GM21360 (cell line): ENCODE results near the gene SLC15A3.

Source experiments
- ATAC-seq: cut with Tn5 transposase; IDR thresholded peaks from one replicate; pipeline ENCODE4 v1.9.1; 2021; ENCODE audit warnings: mild to moderate bottlenecking, moderate library complexity; ENCODE audit not compliant: unreplicated experiment

SLC15A3 gene

GRCh38 chr11:60946601-60947264 is 5.2 kb downstream of the SLC15A3 start:
- ATAC-seq: no peak

DNA sequence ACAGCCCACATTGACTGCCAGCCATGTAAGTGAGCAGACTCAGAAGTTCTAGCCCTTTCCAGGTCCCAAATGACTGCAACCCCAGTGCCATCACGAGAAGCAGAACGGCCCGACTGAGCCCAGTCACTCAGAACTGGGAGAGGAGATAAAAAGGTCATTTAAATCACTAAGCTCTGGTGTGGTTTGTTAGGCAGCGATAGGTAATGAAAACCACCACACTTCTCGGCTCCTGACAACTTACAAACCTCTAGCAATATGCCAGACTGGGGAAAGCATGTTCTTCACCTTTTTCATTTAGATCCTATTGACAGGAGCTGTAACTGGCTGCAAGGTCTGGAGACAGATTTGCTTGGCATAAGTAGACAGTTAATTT is 6.7 kb downstream of the SLC15A3 start:
- no peak for ATAC-seq

DNA sequence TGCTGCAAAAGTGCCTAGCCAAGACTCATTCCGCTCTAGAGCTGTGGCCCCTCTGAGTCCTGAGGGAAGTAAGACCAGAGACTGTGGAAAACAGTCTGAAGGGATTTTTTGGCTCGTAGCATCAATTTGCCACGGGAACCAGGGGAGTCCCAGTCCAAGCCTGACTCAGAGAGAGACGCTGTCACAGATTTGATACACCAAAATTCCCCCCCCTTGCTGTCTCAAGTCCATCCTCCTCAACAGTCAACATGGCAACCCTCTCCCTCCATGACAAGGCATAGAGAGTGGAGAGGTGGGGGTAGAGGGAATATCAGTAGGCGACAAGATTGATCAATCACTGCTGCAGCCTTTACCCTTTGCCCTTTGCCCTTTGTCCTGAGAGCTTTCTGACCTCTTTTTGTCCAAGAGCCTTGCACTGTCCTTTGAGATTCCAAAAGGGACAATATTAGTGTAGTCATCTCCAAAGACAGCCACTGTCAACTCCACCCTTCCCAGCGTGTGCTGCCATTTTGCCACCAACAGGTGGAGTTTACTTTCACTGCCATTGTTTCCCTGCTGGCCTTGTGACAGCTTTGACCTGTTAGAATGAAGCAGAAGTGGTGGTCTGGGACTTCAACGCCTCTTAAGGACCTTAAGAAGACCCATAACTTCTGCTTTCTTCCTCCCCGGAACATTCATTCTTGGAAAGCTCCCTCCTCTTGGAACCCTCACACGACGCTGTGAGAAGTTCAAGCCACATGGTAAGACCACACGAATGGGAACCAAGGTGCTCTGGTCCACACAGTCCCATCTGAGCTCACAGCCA is 7.3 kb downstream of the SLC15A3 start:
- no peak for ATAC-seq

- no peak for ATAC-seq
Observed at GRCh38 chr11:60942970-60943565, 8.9 kb downstream of the SLC15A3 start.

GRCh38 chr11:60942219-60942618 is 9.8 kb downstream of the SLC15A3 start:
- ATAC-seq: no peak

GRCh38 chr11:60941371-60942119 is 10.4 kb downstream of the SLC15A3 start:
- no peak for ATAC-seq

- ATAC-seq: no peak
Observed at GRCh38 chr11:60939855-60940254, 12.1 kb downstream of the SLC15A3 start.

GRCh38 chr11:60939301-60939700 is 12.7 kb downstream of the SLC15A3 start:
- ATAC-seq: no peak

DNA sequence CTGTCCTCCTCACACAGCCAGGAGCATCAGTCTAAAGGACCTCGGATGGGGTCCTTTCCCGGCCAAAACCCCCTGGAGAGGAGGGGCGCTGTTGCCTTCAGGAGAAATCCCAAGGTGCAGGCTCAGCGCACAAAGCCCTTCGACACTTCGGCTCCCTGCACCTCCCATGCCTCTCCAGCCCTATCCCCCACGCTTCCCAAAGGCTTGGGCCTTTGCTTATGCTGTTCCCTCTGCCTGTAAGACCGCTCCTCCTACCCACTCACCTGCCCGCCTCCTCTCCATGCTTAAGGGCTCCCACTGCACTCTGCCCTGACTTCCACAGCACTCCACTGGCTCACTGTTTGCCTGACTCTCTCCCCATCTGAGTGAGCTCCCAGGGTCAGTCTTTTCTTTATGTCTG is 13.5 kb downstream of the SLC15A3 start:
- no peak for ATAC-seq

DNA sequence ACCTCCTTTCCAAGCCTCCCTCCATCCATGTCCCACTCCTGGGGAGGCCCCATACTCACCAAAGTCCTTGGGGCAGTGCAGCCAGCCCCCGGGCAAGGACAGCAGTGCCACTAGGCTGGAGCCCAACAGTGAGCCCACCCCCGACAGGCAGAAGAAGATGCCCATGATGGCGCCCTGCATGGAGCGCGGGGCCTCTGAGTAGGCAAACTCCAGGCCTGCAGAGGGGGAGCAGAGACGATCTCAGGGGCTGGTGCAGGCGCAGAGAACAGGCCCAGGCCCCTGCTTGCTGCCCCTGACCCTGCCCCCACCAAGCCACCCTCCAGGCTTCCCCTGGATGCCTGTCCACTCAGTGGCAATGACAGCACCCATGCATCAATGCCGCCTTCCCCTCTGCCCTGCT is 14.2 kb downstream of the SLC15A3 start:
- no peak for ATAC-seq

- no peak for ATAC-seq
Observed at GRCh38 chr11:60937144-60937527, 14.8 kb downstream of the SLC15A3 start.

DNA sequence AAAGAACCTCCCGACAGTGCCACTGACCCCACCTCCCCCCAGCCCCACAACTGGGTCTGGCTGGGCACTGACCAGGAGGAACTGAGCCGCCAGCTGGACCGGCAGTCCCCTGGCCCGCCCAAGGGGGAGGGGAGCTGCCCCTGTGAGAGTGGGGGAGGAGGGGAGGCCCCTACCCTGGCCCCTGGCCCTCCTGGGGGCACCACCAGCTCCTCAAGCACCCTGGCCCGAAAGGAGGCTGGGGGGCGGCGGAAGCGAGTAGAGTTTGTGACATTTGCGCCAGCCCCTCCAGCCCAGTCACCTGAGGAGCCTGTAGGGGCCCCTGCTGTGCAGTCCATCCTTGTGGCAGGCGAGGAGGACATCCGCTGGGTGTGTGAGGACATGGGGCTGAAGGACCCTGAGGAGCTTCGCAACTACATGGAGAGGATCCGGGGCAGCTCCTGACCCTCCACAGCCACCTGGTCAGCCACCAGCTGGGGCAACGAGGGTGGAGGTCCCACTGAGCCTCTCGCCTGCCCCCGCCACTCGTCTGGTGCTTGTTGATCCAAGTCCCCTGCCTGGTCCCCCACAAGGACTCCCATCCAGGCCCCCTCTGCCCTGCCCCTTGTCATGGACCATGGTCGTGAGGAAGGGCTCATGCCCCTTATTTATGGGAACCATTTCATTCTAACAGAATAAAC is 15.4 kb downstream of the SLC15A3 start:
- ATAC-seq: no peak

- no peak for ATAC-seq
Observed at GRCh38 chr11:60935676-60936442, 16.1 kb downstream of the SLC15A3 start.

DNA sequence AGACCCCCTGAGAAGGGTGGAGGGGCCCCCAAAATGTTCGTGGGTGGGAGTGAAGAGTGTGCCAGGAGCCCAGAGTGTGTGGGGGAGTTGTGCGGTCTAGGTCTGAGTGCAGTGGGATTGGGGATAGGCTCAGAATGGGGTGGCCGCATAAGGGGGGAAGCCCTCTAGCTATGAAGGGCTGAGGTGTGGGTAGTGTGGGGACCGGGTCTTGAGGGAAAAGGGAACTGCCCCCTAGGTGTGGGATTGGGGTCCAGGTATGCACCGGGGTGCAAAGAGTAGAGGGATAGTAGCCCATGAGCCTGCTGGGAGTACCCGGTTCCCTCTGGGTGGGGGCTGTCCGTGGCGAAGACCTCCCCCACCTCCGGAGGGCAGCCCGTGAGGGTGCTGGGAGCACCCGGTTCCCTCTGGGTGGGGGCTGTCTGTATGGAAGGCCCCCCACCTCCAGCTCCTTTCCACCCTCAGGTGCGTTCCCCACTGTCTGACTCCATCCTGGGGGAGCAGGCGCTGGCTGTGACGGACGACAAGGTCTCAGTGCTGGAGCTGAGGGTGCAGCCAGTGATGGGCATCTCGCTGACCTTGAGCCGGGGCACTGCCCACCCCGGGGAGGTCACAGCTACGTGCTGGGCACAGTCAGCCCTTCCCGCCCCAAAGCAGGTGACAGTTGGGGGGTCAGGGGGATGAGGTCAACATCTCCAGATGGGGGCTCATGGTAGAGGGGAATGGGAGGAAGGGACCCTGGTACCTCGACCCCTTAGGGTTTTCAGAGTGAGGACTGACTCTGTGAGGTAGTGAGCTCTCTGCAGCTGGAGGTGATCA is 17.0 kb downstream of the SLC15A3 start:
- no peak for ATAC-seq

- no peak for ATAC-seq
Observed at GRCh38 chr11:60934124-60934789, 17.7 kb downstream of the SLC15A3 start.

GRCh38 chr11:60933416-60934123 is 18.4 kb downstream of the SLC15A3 start:
- no peak for ATAC-seq

DNA sequence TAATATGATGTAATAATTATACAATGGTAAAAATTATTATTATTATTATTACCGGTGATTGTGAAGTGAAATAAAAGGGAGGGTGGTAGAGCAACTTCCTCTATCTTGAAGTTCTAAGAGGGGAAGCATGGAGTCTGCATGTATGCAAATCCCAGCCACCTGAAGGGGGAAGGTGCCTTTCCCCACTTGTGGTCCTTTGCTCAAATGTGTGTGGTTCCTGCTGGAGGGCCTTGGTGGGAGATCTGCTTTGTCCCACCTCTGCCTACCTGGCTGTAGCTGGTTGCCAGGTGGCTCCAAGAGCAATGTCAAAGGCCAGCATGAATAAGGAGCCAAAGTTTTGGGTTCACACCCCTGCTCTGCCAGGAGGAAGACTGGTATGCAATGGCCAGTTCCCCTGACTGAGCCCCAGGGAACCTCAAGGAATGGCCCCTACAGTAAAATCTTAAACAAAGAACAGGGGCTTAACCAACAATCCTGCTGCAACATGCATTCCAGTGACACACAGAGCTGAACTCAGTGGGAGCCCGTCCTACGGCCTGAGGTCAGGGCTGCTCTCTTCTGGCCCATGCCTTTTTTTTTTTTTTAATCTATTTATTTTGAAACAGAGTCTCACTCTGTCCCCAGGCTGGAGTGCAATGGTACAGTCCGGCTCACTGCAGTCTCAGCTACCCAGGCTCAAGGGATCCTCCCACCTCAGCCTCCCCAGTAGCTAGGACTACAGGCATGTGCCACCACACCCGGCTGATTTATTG is 19.2 kb downstream of the SLC15A3 start:
- ATAC-seq: no peak
